Measurements from ENCODE around the gene TANGO6.

TANGO6 gene

DNA sequence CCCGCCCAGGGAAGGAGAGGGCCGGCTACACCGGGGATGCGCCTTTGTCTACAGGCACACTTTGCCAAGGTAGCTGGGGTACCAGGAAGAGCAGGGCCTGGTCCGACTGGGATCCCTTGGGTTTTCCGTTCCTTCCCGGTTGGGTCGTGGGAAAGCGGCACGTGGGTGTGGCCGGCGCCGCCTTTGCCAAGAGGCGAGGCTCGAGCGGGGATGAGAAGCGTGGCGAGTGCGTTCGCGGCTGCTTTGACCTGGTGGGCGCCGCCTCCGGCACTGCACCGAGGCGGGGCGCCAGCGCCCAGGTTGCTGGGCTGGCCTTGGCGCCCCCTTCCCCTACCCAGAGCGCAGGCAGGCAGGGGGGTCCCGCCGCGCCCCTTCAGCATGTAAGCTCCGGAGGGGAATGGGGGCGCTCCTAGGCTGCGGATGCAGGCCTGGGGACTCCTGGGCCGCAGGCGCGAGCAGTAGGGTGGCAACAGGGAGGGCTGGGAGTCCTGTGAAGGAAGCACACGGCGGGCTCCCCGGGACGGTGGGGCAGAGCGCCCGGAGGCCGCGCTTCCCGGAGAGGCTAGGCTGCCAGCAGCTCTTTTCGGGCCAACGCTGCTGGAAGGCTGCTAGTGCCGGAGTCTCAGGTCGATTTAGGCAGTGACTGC, 264.1 kb downstream of the TANGO6 start:
- TF ChIP-seq, protein P1, sequence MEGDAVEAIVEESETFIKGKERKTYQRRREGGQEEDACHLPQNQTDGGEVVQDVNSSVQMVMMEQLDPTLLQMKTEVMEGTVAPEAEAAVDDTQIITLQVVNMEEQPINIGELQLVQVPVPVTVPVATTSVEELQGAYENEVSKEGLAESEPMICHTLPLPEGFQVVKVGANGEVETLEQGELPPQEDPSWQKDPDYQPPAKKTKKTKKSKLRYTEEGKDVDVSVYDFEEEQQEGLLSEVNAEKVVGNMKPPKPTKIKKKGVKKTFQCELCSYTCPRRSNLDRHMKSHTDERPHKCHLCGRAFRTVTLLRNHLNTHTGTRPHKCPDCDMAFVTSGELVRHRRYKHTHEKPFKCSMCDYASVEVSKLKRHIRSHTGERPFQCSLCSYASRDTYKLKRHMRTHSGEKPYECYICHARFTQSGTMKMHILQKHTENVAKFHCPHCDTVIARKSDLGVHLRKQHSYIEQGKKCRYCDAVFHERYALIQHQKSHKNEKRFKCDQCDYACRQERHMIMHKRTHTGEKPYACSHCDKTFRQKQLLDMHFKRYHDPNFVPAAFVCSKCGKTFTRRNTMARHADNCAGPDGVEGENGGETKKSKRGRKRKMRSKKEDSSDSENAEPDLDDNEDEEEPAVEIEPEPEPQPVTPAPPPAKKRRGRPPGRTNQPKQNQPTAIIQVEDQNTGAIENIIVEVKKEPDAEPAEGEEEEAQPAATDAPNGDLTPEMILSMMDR (IDR thresholded peaks at IDR 0.05; ENCODE audit: low read depth, low read length), result no peak
- DNase-seq (ENCODE audit: low read depth in 2 of 2), result peak in 1 of 2 donors; percentile 20
- peak overlapping the region; percentile 51 to 59 for H3K4me3 ChIP-seq (replicated peaks in 1 of 2; ENCODE audit: low read depth in 2 of 2, low read length in 2 of 2)

DNA sequence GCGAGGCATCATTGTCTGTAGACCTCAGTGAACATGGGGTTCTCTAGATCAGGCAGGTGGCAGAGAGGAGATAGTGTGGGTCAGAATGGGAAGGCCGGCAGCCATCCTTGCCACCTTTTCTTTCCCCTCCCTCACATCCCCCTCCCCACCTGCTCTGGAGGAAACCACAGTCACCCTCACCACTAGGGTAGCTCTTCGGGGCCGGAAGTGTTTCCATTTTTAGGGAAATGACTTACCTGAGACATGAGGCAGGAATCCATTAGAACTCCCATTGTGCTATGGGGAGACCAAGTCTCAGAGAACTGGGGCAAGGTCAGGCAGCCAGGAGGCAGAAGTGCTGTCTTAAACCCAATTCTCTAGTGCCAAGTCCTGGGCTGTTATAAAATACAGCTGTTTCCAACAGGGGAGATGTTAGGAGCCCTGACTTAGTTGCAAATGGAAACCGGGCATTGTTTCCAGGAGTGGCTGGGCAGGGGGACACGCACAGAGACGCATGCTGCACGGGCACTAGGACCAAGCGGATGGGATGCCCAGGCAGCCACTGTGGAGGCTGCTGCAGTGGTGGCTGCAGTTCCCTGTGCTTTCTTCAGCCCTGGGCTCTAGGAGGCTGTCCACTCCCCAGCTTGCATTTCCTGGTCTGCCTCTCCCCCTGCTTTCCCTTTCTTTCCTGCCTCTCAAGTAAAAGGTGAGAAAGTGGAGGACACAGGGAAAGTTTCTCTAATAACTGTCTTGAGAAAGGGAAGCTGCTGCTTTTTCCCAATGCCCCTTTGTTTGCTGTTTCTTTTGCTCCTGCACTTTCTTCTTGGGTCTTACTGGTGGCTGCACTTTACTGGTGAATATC, 265.0 kb downstream of the TANGO6 start:
- no peak for DNase-seq (ENCODE audit: low read depth in 2 of 2)
- no peak overlapping the region for H3K4me3 ChIP-seq (replicated peaks in 1 of 2; ENCODE audit: low read depth in 2 of 2, low read length in 2 of 2)
- TF ChIP-seq, protein P1 (IDR thresholded peaks at IDR 0.05; ENCODE audit: low read depth, low read length), result no peak

DNA sequence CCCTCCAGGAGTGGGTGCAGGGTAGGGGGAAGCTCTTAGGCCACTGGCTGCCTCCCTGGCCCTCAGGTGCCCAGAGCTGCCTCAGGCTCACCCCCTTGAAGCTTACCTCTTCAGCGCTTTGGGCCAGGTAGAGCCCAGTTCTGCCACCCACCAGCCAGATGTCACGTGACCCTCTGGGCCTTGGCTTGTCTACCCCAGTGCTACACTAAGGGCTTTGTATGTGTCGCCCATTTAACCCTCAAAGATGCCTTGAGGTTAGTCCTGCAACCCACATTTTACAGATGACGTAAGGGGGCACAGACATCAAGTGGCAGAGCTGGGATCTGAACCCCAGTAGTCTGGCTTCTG, 265.5 kb downstream of the TANGO6 start:
- TF ChIP-seq, protein P1 (IDR thresholded peaks at IDR 0.05; ENCODE audit: low read depth, low read length), result no peak
- no peak overlapping the region for H3K4me3 ChIP-seq (replicated peaks in 1 of 2; ENCODE audit: low read depth in 2 of 2, low read length in 2 of 2)
- DNase-seq (ENCODE audit: low read depth in 2 of 2), result no peak

DNA sequence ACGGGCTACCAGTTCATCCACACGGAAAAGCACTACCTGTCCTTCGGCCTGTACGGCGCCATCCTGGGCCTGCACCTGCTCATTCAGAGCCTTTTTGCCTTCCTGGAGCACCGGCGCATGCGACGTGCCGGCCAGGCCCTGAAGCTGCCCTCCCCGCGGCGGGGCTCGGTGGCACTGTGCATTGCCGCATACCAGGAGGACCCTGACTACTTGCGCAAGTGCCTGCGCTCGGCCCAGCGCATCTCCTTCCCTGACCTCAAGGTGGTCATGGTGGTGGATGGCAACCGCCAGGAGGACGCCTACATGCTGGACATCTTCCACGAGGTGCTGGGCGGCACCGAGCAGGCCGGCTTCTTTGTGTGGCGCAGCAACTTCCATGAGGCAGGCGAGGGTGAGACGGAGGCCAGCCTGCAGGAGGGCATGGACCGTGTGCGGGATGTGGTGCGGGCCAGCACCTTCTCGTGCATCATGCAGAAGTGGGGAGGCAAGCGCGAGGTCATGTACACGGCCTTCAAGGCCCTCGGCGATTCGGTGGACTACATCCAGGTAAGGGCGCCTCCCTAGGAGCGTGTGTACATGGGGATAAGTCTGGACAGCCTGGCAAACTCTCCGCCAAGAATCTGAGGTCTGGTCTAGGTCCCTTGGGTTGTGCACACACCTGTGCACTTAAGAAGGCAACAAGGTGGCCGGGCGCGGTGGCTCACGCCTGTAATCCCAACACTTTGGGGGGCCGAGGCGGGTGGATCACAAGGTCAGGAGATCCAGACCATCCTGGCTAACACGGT, 266.3 kb downstream of the TANGO6 start:
- DNase-seq (ENCODE audit: low read depth in 2 of 2), result no peak
- no peak overlapping the region for H3K4me3 ChIP-seq (replicated peaks in 1 of 2; ENCODE audit: low read depth in 2 of 2, low read length in 2 of 2)
- TF ChIP-seq, protein P1 (IDR thresholded peaks at IDR 0.05; ENCODE audit: low read depth, low read length), result no peak

DNA sequence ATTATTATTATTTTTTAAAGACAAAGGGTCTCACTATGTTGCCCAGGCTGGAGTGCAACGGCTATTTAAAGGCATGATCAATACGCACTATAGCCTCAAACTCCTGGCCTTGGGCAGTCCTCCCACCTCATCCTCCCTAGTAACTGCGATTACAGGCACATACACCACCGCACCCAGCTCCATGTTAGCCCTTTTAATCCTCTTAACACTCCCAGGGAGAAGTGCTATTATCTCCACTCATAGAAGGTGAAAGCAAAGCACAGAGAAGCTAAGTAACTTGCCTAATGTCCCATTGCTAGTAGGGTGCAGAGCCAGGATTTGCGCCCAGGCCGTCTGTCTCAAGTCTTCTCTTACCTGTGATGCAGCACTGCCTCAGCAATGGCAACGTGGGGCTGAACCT, 267.1 kb downstream of the TANGO6 start:
- DNase-seq (ENCODE audit: low read depth in 2 of 2), result no peak
- TF ChIP-seq, protein P1 (IDR thresholded peaks at IDR 0.05; ENCODE audit: low read depth, low read length), result no peak
- no peak overlapping the region for H3K4me3 ChIP-seq (replicated peaks in 1 of 2; ENCODE audit: low read depth in 2 of 2, low read length in 2 of 2)

DNA sequence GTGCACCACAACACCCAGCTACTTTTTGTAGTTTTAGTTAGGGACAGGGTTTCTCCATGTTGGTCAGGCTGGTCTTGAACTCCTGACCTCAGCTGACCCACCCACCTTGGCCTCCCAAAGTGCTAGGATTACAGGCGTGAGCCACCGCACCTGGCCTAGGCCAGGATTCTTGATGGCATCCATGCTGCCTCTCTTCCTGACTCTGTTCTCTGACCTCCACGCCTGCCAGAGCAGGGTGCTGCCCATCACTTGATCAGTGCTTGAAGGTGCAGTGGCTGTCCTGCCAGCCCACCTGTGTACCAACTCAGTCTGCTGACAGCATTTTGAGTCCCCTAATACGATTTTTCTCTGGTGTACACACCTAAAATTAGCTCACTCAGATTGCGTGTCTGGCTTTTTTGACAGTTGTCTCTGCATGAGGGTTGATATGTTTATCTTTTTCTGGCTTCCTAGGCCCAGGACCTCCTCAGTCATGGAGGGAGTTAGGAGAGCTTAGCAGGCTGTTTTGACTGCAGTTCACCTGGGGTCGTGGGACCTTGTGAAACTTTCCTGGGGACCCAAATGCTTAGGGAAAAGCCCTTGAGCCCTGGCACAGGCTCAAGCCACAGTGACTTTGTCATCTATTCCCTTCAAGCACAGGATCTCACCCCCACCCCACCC, 268.0 kb downstream of the TANGO6 start:
- TF ChIP-seq, protein P1 (IDR thresholded peaks at IDR 0.05; ENCODE audit: low read depth, low read length), result no peak
- no peak for DNase-seq (ENCODE audit: low read depth in 2 of 2)

More for the DNA sequence above, 268.0 kb downstream of the TANGO6 start:
- H3K4me3 ChIP-seq (replicated peaks in 1 of 2; ENCODE audit: low read depth in 2 of 2, low read length in 2 of 2), result no peak overlapping the region

All from cardiac fibroblast (primary cell).